GM06990 (cell line): ENCODE data around the gene LRRN1.

ENCODE experiments used
- DNase-seq: peaks from one replicate; pipeline ENCODE4 v3.0.0-alpha.2; 2011; ENCODE audit not compliant: insufficient read length; ENCODE audit errors: extremely low read depth
- H3K27me3 ChIP-seq: replicated peaks from 2 replicates; pipeline ENCODE4 v1.6.0; 2011; ENCODE audit warnings: low read length; ENCODE audit not compliant: control insufficient read depth, insufficient read depth
- H3K36me3 ChIP-seq: 2 replicates; pipeline ENCODE4 v1.5.1; 2011; ENCODE audit warnings: low read length; ENCODE audit not compliant: control insufficient read depth, insufficient read depth
- H3K4me3 ChIP-seq: replicated peaks from 2 replicates; pipeline ENCODE4 v1.5.1; 2011; ENCODE audit warnings: low read depth, mild to moderate bottlenecking, control low read depth, low read length
- CTCF ChIP-seq: IDR thresholded peaks from 2 replicates; pipeline ENCODE4 v1.5.1; 2011; ENCODE audit warnings: low read length, control low read depth, mild to moderate bottlenecking, inconsistent platforms; ENCODE audit not compliant: insufficient read depth, poor library complexity, severe bottlenecking

Gene LRRN1

GRCh38 chr3:3801494-3801841 lies 2.2 kb downstream of the LRRN1 start:
- Histone ChIP-seq H3K4me3 (no peak overlapping the region), H3K27me3 (peaks cover 2% of the 10 kb centered on the region), H3K36me3 (no peaks in the 10 kb centered on the region)
- no peak for DNase-seq
- TF ChIP-seq CTCF = no peak

GRCh38 chr3:3802046-3802445 lies 2.8 kb downstream of the LRRN1 start:
- Histone ChIP-seq H3K36me3 (no peaks in the 10 kb centered on the region), H3K4me3 (no peak overlapping the region), H3K27me3 (peaks cover 2% of the 10 kb centered on the region)
- TF ChIP-seq CTCF = no peak
- no peak for DNase-seq

DNA sequence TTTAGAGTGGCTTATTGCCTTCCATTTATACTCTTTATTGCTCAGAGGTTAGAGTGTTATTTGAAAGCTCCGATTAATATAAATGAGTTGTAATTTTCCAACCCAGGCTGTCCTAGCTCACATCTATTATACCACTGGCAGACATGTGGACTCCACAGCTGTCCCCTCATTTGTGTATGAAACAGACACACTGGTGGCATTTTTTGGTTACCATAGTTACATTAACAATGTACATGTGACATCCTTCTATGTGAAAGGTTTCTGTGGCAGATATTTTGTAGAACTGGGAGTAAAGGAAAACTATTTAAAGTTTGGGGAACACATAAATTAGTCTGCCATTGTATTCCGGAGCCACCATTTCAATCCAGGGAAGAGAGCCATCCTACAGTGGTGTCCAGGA lies 5.3 kb downstream of the LRRN1 start:
- no peak for TF ChIP-seq CTCF
- Histone ChIP-seq H3K4me3 (no peak overlapping the region), H3K36me3 (no peaks in the 10 kb centered on the region), H3K27me3 (no peaks in the 10 kb centered on the region)
- DNase-seq = no peak

GRCh38 chr3:3806092-3806491 lies 6.9 kb downstream of the LRRN1 start:
- no peak for DNase-seq
- TF ChIP-seq CTCF = no peak
- H3K27me3 ChIP-seq = no peaks in the 10 kb centered on the region
- H3K4me3 ChIP-seq = no peak overlapping the region
- no peaks in the 10 kb centered on the region for H3K36me3 ChIP-seq

GRCh38 chr3:3806856-3807255 lies 7.6 kb downstream of the LRRN1 start:
- no peak for TF ChIP-seq CTCF
- Histone ChIP-seq H3K27me3 (no peaks in the 10 kb centered on the region), H3K4me3 (no peak overlapping the region), H3K36me3 (no peaks in the 10 kb centered on the region)
- no peak for DNase-seq

GRCh38 chr3:3813013-3813412 lies 13.8 kb downstream of the LRRN1 start:
- Histone ChIP-seq H3K27me3 (no peaks in the 10 kb centered on the region), H3K36me3 (no peaks in the 10 kb centered on the region), H3K4me3 (no peak overlapping the region)
- no peak for TF ChIP-seq CTCF
- no peak for DNase-seq
